ENCODE data around the gene CTSS. TPM values are rescaled to one million over a fixed set of nuclear protein-coding genes. Genes with fewer than 3 reads are reported as not detected.

Gene CTSS
- total RNA-seq, 1 experiment from 2014 or later: not detected

GRCh38 chr1:150798525-150798924 lies 32.9 kb upstream of the CTSS start:
- no peak overlapping the region for H2BK5ac ChIP-seq (ENCODE audit: insufficient read length, low read length)
- no peak overlapping the region for H3K4me3 Mint-ChIP-seq
- no peaks in the 10 kb centered on the region; a peak in 1 of 7 replicates for H3K36me3 Mint-ChIP-seq (ENCODE audit: insufficient read depth in 1 of 3, low read depth in 3 of 3)
- TF ChIP-seq CTCF (conservative IDR thresholded peaks at IDR 0.05): no peak
- WGBS (ENCODE audit: extremely low coverage, insufficient read length, low lambda C conversion rate): no CpG with 5 or more reads among the region's 4 CpGs
- no peak overlapping the region for H3K9ac ChIP-seq (ENCODE audit: extremely low read depth, insufficient read length, low read length)
- no peak overlapping the region for H3T11ph ChIP-seq (ENCODE audit: low read length)
- H3K4me1 ChIP-seq (ENCODE audit: insufficient read depth, low read length): peaks cover 9% of the 10 kb centered on the region; the same call in 1 of the 2 replicates
- H4K91ac ChIP-seq (ENCODE audit: insufficient read length, low read depth, low read length): no peak overlapping the region
- no peak overlapping the region for H2BK20ac ChIP-seq (ENCODE audit: low read depth, low read length, poor library complexity, severe bottlenecking)
- H2BK120ac ChIP-seq (ENCODE audit: low read depth, low read length, poor library complexity, severe bottlenecking): no peak overlapping the region
- H3K4ac ChIP-seq (ENCODE audit: low read depth, low read length): no peak overlapping the region
- no peaks in the 10 kb centered on the region for H3K23me2 ChIP-seq (ENCODE audit: insufficient read length, low read depth, low read length, poor library complexity, severe bottlenecking)
- H3K79me1 ChIP-seq (ENCODE audit: insufficient read depth, low read depth, low read length, poor library complexity, severe bottlenecking): no peaks in the 10 kb centered on the region
- H3K79me2 ChIP-seq (ENCODE audit: insufficient read depth, low read length): no peaks in the 10 kb centered on the region
- H2BK15ac ChIP-seq (ENCODE audit: low read depth, low read length): no peak overlapping the region
- H4K8ac ChIP-seq (replicated peaks; ENCODE audit: insufficient read length, low read depth, low read length): no peak overlapping the region
- no peak for DNase-seq
- H3K4me2 ChIP-seq (ENCODE audit: insufficient read depth, insufficient read length, low read length): no peak overlapping the region
- no peak overlapping the region for H3K27ac ChIP-seq (ENCODE audit: insufficient read length, low read depth, low read length)
- no peaks in the 10 kb centered on the region for H3K27me3 ChIP-seq (ENCODE audit: insufficient read depth, low read length)
- no peak overlapping the region for H2AK5ac ChIP-seq (ENCODE audit: insufficient read length, low read length)
- H3K9me3 Mint-ChIP-seq: no peaks in the 10 kb centered on the region
- H4K5ac ChIP-seq (ENCODE audit: insufficient read length, low read depth, low read length): no peak overlapping the region
- no peaks in the 10 kb centered on the region for H4K20me1 ChIP-seq (ENCODE audit: control insufficient read depth, insufficient read depth, insufficient read length)
- H3K14ac ChIP-seq (ENCODE audit: insufficient read depth, low read length): no peak overlapping the region
- no peak overlapping the region for H3K56ac ChIP-seq (ENCODE audit: insufficient read length, low read depth, low read length)
- no peaks in the 10 kb centered on the region for H3K9me3 ChIP-seq (ENCODE audit: control insufficient read depth, low read depth, low read length)
- no peaks in the 10 kb centered on the region for H3K27me3 Mint-ChIP-seq (ENCODE audit: low read depth)
- H3K4me1 Mint-ChIP-seq: peaks cover 26 to 30% of the 10 kb centered on the region in 2 experiments
- no peak overlapping the region for H3K27ac Mint-ChIP-seq
- H2AFZ ChIP-seq (ENCODE audit: low read length): no peak overlapping the region
- H2BK12ac ChIP-seq (ENCODE audit: insufficient read length, low read depth, low read length): no peak overlapping the region
- no peak overlapping the region for H3K23ac ChIP-seq (ENCODE audit: insufficient read length, low read depth, low read length)
- H3K18ac ChIP-seq (ENCODE audit: insufficient read length, low read depth, low read length): no peak overlapping the region
